RWPE2 (cell line): Measurements from ENCODE around the gene MYG1.

ENCODE experiments used
- ATAC-seq: fragments of 200-7000 bp; cut with Tn5 transposase; 3 replicates; pipeline ENCODE4 v1.9.1; 2021; ENCODE audit warnings: low read depth
- DNase-seq: peaks from one replicate; pipeline ENCODE4 v3.0.0-alpha.2; 2020; ENCODE audit warnings: low spot score
- H3K27ac ChIP-seq: fragments of 450-650 bp; 2 replicates; pipeline ENCODE4 v1.5.1; 2017; ENCODE audit warnings: mild to moderate bottlenecking; ENCODE audit not compliant: poor library complexity, severe bottlenecking
- H3K27me3 ChIP-seq: fragments of 250-450 bp; sonication (Bioruptor Pico); 2 replicates; pipeline ENCODE4 v1.5.1; 2021; ENCODE audit warnings: mild to moderate bottlenecking, moderate library complexity; ENCODE audit not compliant: insufficient read depth, poor library complexity, severe bottlenecking
- H3K36me3 ChIP-seq: fragments of 250-450 bp; sonication (Bioruptor Pico); 2 replicates; pipeline ENCODE4 v1.5.1; 2020; ENCODE audit warnings: low read depth, mild to moderate bottlenecking, moderate library complexity
- H3K4me1 ChIP-seq: fragments of 250-450 bp; sonication (Bioruptor Pico); 2 replicates; pipeline ENCODE4 v1.5.1; 2021; ENCODE audit warnings: mild to moderate bottlenecking, moderate library complexity; ENCODE audit not compliant: insufficient read depth, poor library complexity, severe bottlenecking
- H3K4me3 ChIP-seq: fragments of 250-450 bp; sonication (Bioruptor Pico); 2 replicates; pipeline ENCODE4 v1.5.1; 2021; ENCODE audit warnings: mild to moderate bottlenecking, moderate library complexity; ENCODE audit not compliant: severe bottlenecking
- H3K9me3 ChIP-seq: fragments of 250-450 bp; sonication (Bioruptor Pico); 2 replicates; pipeline ENCODE4 v1.5.1; 2021; ENCODE audit warnings: mild to moderate bottlenecking, moderate library complexity; ENCODE audit not compliant: severe bottlenecking
- TF ChIP-seq, protein P1 (sequence below): fragments of 450-650 bp; IDR thresholded peaks from one replicate; pipeline ENCODE4 v1.5.1; 2017; ENCODE audit warnings: mild to moderate bottlenecking, moderate library complexity; ENCODE audit not compliant: poor library complexity, severe bottlenecking

MYG1 gene

DNA sequence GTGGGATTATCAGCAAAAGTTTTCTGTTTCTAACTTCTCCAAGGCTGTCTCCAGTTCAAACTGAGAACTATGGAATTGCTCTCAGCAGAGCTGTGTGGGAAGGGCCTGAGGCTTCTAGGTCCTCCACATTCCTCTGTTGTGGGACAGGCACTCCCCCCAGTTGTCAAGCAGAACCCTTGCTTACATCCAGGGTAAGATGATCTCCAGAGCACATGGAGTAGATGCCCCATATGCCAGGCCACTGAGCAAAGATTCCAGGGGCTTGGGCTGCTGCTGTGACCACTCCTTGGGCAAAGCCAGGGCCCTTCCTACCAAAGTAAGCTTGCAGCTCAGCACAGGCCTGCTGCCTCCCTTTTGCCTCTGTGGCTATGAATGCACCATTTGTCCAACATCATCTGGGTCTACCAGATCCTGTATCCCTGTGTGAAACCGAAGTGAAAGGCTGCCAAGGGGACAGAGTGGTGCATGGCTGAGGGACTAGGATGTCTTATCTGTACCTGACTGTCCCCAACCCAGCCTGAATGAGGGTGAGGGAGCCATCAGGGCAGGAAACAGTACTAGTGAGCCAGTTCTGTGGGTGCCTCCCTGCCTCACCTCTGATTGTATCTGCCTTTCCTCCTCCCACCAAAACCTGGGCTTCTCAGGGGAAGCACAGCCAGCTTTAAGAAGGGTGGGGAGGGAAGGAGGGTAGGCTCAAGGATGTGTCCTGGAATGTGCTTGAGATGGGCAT, 44.5 kb upstream of the MYG1 start:
- Histone ChIP-seq H3K4me3 (no peak overlapping the region), H3K4me1 (peaks cover 6% of the 10 kb centered on the region), H3K9me3 (no peaks in the 10 kb centered on the region), H3K27me3 (no peaks in the 10 kb centered on the region), H3K27ac (no peak overlapping the region), H3K36me3 (no peaks in the 10 kb centered on the region; the same call in 1 of the 2 replicates)
- TF ChIP-seq, protein P1, sequence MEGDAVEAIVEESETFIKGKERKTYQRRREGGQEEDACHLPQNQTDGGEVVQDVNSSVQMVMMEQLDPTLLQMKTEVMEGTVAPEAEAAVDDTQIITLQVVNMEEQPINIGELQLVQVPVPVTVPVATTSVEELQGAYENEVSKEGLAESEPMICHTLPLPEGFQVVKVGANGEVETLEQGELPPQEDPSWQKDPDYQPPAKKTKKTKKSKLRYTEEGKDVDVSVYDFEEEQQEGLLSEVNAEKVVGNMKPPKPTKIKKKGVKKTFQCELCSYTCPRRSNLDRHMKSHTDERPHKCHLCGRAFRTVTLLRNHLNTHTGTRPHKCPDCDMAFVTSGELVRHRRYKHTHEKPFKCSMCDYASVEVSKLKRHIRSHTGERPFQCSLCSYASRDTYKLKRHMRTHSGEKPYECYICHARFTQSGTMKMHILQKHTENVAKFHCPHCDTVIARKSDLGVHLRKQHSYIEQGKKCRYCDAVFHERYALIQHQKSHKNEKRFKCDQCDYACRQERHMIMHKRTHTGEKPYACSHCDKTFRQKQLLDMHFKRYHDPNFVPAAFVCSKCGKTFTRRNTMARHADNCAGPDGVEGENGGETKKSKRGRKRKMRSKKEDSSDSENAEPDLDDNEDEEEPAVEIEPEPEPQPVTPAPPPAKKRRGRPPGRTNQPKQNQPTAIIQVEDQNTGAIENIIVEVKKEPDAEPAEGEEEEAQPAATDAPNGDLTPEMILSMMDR = no peak
- ATAC-seq = no peak
- DNase-seq = no peak

DNA sequence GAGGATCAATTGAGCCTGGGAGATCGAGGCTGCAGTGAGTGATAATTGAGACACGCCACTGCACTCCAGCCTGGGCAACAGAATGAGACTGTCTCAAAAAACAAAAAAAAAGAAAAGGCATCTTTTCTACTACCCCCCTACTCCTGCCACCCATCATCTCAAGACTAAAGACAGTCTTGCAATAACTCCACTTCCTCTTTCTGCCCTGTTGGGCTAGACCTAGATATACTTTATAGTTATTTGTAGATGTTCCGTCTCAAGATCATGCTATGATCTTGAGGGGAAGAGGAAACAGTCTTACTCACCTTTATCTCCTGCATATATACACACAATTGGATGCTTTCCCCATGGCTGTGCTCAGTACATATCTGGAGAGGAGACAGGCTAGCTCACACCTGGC, 43.5 kb upstream of the MYG1 start:
- DNase-seq (no peak), ATAC-seq (no peak)
- Histone ChIP-seq H3K27ac (no peak overlapping the region), H3K27me3 (no peaks in the 10 kb centered on the region), H3K4me3 (no peak overlapping the region), H3K9me3 (no peaks in the 10 kb centered on the region), H3K4me1 (peaks cover 5% of the 10 kb centered on the region), H3K36me3 (no peaks in the 10 kb centered on the region; the same call in 1 of the 2 replicates)
- TF ChIP-seq, protein P1 = no peak

DNA sequence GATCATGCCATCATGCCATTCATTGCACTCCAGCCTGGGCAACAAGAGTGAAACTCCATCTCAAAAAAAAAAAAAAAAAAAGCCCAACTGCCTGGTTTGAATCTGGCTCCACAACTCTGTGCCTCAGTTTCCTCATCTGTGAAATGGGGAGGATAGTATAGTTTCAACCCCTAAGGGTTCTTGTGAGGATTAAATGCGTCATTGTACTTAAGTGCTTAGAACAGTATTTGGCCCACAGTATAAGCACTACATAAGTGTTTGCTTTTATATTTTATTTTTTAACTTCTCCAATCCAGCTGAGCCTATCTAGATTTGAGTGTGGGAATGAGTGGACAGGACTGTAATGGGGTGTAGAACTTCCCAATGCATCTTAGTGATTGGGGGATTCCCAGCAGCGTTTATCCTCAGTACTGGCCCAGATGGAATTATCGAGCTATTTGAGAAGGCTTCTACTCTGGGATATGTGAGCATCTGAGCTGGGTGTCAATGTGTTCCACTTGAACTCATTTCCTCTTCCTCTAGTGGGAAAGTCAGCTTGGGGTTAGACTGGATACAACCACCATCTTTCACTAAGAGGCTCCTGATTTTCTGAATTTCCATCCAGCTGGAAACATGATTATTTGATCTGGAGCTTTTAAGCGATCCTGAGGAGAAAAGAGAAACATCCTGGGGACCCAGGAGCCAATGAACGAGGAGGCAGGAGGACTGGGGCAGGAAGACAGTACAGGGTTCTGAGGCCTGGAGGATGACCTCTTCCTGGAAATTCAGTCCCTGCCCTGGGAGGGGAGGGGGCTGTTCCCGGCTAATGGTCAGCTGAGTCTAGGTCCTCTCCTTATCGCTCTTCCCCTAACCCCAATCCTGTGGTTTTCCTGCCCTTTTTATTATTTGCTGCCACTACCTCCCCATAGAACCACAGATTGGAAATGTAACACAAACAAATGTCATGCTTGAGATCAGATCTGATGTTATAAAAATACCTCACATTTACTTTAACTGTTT, 40.7 kb upstream of the MYG1 start:
- TF ChIP-seq, protein P1 = no peak
- no peak for DNase-seq
- no peaks in the 10 kb centered on the region; the same call in 1 of the 2 replicates for H3K36me3 ChIP-seq
- no peaks in the 10 kb centered on the region for H3K4me1 ChIP-seq
- no peaks in the 10 kb centered on the region for H3K27me3 ChIP-seq
- no peak for ATAC-seq
- H3K27ac ChIP-seq = no peak overlapping the region
- no peak overlapping the region for H3K4me3 ChIP-seq
- H3K9me3 ChIP-seq = no peaks in the 10 kb centered on the region

DNA sequence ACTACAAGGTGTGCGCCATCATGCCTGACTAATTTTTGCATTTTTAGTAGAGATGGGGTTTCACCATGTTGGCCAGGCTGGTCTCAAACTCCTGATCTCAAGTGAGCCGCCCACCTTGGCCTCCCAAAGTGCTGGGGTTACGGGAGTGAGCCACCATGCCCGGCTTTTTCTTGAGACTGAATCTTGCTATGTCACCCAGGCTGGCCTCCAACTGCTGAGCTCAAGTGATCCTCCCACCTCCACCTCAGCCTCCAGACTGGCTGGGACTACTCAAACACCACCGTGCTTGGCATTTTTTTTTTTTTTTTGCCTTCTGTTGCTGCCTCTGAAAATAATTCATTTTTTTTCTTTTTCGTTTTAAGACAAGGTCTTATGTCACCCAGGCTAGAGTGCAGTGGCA, 39.6 kb upstream of the MYG1 start:
- Histone ChIP-seq H3K4me1 (no peaks in the 10 kb centered on the region), H3K36me3 (no peaks in the 10 kb centered on the region), H3K27ac (no peak overlapping the region), H3K27me3 (no peaks in the 10 kb centered on the region), H3K9me3 (no peaks in the 10 kb centered on the region), H3K4me3 (no peak overlapping the region)
- ATAC-seq (no peak), DNase-seq (no peak)
- TF ChIP-seq, protein P1 = no peak
